ENCODE results near the gene FRMD4A. TPM values are rescaled to one million over a fixed set of nuclear protein-coding genes. Genes with fewer than 3 reads are reported as not detected.
A peak's percentile ranks its signal among the peaks of the same experiment; 100 is the strongest.
"Not testable (repeated sequence)": the region's sequence is repeated elsewhere in the genome, so short reads cannot be mapped to it uniquely, and the experiment has no call there.

The FRMD4A gene
- total RNA-seq, 4 donors from 2014 or later, result 13.7 to 27.2 (median 19.6) TPM

DNA sequence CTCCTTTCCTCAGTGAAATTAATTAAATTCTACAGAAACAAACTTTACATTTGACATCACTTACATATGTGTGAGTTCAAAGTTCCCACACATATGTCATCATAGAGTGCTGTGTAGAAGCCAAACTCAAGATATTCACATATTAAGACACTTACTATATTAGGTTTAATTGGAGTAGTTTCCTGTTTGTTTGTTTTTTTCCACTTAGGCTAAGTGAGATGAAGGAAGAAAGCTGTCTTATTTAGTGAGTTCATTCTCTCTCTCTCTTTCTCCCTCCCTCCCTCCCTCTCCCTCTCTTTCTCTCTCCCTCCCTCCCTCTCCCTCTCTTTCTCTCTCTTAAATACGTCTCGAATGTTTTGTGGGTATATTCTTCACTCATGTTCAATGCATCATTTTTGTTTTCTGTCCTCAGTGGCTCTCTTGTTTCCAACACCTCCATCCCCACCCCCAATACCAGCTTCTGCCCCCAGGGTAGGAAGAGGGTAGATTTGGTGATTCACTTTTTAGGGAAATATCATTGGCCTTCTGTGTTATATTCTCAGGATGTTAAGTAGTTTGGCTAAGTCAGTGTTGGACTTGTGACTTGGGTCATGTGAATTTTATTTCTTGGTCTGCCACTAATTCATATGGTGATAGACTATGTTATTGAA lies 262.0 kb downstream of the FRMD4A start:
- H3K4me3 ChIP-seq, result no peak overlapping the region
- no peaks in the 10 kb centered on the region for H3K36me3 ChIP-seq
- TF ChIP-seq, protein P1, sequence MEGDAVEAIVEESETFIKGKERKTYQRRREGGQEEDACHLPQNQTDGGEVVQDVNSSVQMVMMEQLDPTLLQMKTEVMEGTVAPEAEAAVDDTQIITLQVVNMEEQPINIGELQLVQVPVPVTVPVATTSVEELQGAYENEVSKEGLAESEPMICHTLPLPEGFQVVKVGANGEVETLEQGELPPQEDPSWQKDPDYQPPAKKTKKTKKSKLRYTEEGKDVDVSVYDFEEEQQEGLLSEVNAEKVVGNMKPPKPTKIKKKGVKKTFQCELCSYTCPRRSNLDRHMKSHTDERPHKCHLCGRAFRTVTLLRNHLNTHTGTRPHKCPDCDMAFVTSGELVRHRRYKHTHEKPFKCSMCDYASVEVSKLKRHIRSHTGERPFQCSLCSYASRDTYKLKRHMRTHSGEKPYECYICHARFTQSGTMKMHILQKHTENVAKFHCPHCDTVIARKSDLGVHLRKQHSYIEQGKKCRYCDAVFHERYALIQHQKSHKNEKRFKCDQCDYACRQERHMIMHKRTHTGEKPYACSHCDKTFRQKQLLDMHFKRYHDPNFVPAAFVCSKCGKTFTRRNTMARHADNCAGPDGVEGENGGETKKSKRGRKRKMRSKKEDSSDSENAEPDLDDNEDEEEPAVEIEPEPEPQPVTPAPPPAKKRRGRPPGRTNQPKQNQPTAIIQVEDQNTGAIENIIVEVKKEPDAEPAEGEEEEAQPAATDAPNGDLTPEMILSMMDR (IDR thresholded peaks at IDR 0.05), result no peak
- TF ChIP-seq EP300 (IDR thresholded peaks at IDR 0.05) (no peak), POLR2AphosphoS5 (IDR thresholded peaks at IDR 0.05) (no peak), POLR2A (IDR thresholded peaks at IDR 0.05) (no peak)
- WGBS, 2 donors (ENCODE audit: low coverage in 1 of 2), result 78 to 100% methylated on average over 1 to 2 of the region's 2 CpGs
- peaks cover 0 to 11% (median 0%) of the 10 kb centered on the region in 3 donors for H3K4me1 ChIP-seq
- H3K27ac ChIP-seq, result no peak overlapping the region
- H3K9me3 ChIP-seq, result peaks cover 0 to 12% (median 0%) of the 10 kb centered on the region in 3 donors
- ATAC-seq, result no peak
- no peaks in the 10 kb centered on the region for H3K27me3 ChIP-seq

GRCh38 chr10:14067638-14068037 lies 263.1 kb downstream of the FRMD4A start:
- not testable (repeated sequence) for H3K27ac ChIP-seq, H3K36me3 ChIP-seq, H3K27me3 ChIP-seq, H3K4me3 ChIP-seq, ATAC-seq
- 88 to 95% methylated on average over 4 to 5 of the region's 5 CpGs for WGBS, 2 donors (ENCODE audit: low coverage in 1 of 2)
- peaks cover 0 to 12% (median 0%) of the 10 kb centered on the region in 3 donors for H3K4me1 ChIP-seq
- peaks cover 0 to 12% (median 0%) of the 10 kb centered on the region in 3 donors for H3K9me3 ChIP-seq

DNA sequence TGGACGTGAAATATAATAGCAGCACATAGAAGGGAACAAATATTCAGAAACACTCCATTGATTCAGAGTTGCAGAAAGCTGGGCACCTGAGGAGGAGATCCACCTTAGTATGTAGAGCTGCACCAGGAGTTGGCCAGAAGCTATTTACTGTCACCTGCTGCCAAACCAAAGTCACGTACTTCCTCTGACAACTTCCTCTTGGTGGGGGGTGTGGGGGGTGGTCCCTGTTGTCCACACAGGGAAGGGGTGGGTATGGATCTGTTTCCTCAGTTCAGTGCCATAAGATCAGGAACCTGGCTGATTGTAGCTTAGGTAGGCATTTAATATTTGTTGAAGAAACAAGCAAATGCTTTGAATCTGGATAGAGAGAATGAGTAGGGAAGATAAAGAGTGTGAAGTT lies 264.6 kb downstream of the FRMD4A start:
- Histone ChIP-seq H3K27me3 (no peaks in the 10 kb centered on the region), H3K9me3 (peaks cover 0 to 12% (median 0%) of the 10 kb centered on the region in 3 donors), H3K4me1 (peaks cover 0 to 12% (median 0%) of the 10 kb centered on the region in 3 donors), H3K4me3 (no peak overlapping the region), H3K27ac (no peak overlapping the region), H3K36me3 (no peaks in the 10 kb centered on the region)
- TF ChIP-seq POLR2AphosphoS5 (IDR thresholded peaks at IDR 0.05), result no peak
- TF ChIP-seq EP300 (IDR thresholded peaks at IDR 0.05), result no peak
- TF ChIP-seq, protein P1 (IDR thresholded peaks at IDR 0.05), result no peak
- no peak for TF ChIP-seq POLR2A (IDR thresholded peaks at IDR 0.05)
- 68% methylated on average over 2 of the region's 2 CpGs; no CpG with 5 or more reads in 1 of the 2 donors for WGBS, 2 donors (ENCODE audit: low coverage in 1 of 2)
- ATAC-seq, result no peak

DNA sequence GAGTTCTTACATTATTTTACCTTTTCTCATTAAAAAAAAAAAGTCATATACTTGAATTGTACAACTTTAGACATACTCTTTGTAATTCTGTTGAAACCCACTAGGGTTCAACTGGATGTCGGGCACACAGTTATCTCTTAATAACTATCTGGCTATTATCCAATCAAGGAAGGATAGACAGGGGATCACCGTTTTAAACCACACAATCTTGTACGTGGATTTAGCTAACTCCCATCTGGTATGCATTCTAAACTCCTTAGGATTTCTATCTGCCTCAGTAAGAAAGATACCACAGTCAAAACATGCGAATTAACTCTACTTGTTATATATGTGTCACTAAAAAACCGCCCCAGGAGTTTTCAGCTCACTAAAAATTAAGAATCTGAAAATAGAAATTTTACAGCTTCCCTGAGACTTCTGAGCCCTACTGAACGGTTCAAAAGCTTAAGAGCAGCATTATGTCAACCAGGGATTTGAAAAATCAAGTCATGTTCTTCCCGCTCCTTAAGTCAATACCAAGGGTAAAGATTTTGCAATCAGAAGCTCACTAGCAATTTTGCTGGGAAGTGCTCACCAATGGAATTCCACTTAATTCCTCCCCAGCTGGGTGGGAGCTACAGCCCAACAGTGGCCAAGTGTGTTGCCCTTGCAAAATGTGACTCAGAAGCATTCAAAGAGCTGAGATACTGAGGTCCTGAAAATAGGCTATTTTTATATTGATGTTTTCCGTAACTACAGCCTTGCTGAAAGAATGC lies 267.0 kb downstream of the FRMD4A start:
- Histone ChIP-seq H3K27ac (peak overlapping the region in 1 of 4 donors; percentile 10), H3K9me3 (peaks cover 0 to 7% (median 0%) of the 10 kb centered on the region in 3 donors), H3K4me1 (peaks cover 0 to 12% (median 0%) of the 10 kb centered on the region in 3 donors), H3K36me3 (no peaks in the 10 kb centered on the region), H3K4me3 (no peak overlapping the region), H3K27me3 (no peaks in the 10 kb centered on the region)
- peak; percentile 66 for TF ChIP-seq POLR2AphosphoS5 (IDR thresholded peaks at IDR 0.05)
- TF ChIP-seq, protein P1 (IDR thresholded peaks at IDR 0.05), result no peak
- 67 to 72% methylated on average over 8 of the region's 8 CpGs for WGBS, 2 donors (ENCODE audit: low coverage in 1 of 2)
- ATAC-seq, result peak; percentile 89

DNA sequence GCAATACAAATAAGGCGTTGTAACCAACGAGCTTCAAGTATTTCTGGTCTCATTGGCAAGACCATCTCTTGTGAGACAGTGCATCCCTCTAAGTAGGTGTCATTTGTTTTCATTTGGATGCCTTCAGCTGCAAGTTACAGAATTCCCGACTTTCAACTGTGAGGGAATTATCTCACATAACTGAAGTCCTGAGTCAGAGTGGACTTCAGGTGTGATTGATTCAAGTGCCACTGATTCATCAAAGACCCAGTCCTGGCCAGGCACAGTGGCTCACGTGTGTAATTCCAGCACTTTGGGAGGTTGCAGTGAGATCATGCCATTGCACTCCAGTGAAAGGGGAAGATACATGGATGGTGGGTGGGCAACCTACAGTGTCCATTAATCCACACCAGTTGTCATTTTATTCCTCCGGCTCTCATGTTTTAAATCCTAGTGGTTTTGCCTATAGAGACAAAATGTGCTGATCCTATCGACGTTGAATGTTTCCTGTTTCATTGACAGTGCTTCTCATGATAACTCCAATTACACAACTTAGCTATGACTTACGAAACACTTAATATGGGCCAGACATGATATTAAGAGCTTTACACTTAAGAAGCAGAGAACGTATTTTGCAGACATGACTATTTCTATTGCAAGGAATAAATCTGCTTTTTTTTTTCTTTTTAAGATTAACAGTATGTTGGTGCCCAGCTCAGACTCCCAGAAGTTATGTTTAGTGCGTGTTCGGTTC lies 268.0 kb downstream of the FRMD4A start:
- no peaks in the 10 kb centered on the region for H3K27me3 ChIP-seq
- no peak for ATAC-seq
- WGBS, 2 donors (ENCODE audit: low coverage in 1 of 2), result 86 to 88% methylated on average over 10 of the region's 11 CpGs

More for the DNA sequence above, 268.0 kb downstream of the FRMD4A start:
- TF ChIP-seq POLR2A (IDR thresholded peaks at IDR 0.05), result no peak
- TF ChIP-seq EP300 (IDR thresholded peaks at IDR 0.05), result no peak
- TF ChIP-seq, protein P1 (IDR thresholded peaks at IDR 0.05), result no peak
- TF ChIP-seq POLR2AphosphoS5 (IDR thresholded peaks at IDR 0.05), result no peak
- Histone ChIP-seq H3K27ac (no peak overlapping the region), H3K4me1 (peaks cover 0 to 12% (median 0%) of the 10 kb centered on the region in 3 donors), H3K36me3 (no peaks in the 10 kb centered on the region), H3K9me3 (peaks cover 0 to 5% (median 0%) of the 10 kb centered on the region in 3 donors), H3K4me3 (no peak overlapping the region)
